Measurements from ENCODE around the gene RBM34.
"Not testable (repeated sequence)": the region's sequence is repeated elsewhere in the genome, so short reads cannot be mapped to it uniquely, and the experiment has no call there.

Gene RBM34

DNA sequence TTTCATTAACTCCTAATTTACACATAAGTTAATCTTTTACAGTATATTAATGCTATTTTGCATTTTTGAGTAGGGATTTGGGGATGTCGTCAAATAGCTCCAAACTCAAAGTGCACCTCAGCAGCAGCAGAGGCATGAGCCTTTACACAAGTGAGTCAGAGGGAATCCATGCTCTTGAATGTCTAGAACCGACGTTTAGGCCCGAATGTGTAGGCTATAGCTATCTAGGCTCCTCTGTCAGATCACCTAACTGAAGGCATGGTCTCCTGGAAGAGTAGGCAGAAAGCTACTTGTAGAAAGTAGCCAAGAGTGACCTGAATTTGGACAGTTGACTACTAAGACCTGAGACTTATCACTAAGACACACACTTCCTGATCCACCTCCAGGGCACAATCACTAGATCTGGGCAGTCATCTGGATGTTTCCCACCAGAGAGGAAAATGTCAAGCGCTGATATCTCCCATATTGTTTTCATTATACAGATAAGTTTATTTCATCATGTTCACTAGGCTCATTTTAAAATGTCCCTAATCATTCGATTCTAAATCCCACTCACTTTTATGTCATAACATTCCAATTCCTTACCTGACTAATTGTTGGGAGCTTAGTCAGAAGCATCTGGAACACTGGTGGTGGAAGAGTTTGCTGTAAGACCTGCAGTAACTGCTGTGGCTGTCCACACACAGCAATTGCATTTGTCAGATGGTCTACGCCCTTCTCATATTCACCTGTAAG lies 47.7 kb downstream of the RBM34 start:
- DNase-seq (ENCODE audit: low read depth, low spot score) = no peak

- no peak for DNase-seq (ENCODE audit: low read depth, low spot score)
Observed at GRCh38 chr1:235112297-235113182, 48.5 kb downstream of the RBM34 start.

- no peak for DNase-seq (ENCODE audit: low read depth, low spot score)
Observed at GRCh38 chr1:235111107-235111506, 49.9 kb downstream of the RBM34 start.

DNA sequence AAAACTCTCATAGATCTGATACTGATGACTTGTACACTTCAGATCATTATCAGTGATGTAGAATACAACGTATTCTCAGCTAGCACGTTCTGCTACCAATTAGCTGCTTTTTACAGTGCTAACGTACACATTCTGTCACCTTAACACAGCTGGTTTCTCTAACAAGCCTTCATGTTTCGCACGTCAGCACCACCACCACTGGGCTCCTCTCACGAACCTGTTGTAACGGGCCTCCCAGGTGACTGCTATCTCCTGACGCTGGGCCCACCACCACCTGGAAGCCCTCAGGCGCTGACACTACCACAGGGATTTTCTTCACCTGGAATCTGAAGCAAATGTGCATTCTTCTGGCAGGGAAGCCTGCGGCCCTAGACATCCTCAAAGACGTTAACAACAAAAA lies 52.2 kb downstream of the RBM34 start:
- DNase-seq (ENCODE audit: low read depth, low spot score) = no peak

GRCh38 chr1:235108185-235108593 lies 52.9 kb downstream of the RBM34 start:
- no peak for DNase-seq (ENCODE audit: low read depth, low spot score)

- no peak for DNase-seq (ENCODE audit: low read depth, low spot score)
Observed at GRCh38 chr1:235107368-235108184, 53.5 kb downstream of the RBM34 start.

- no peak for DNase-seq (ENCODE audit: low read depth, low spot score)
Observed at GRCh38 chr1:235106457-235106856, 54.6 kb downstream of the RBM34 start.

- DNase-seq (ENCODE audit: low read depth, low spot score) = no peak
Observed at GRCh38 chr1:235105051-235106043, 55.7 kb downstream of the RBM34 start.

- no peak for DNase-seq (ENCODE audit: low read depth, low spot score)
Observed at GRCh38 chr1:235102993-235103411, 58.0 kb downstream of the RBM34 start.

DNA sequence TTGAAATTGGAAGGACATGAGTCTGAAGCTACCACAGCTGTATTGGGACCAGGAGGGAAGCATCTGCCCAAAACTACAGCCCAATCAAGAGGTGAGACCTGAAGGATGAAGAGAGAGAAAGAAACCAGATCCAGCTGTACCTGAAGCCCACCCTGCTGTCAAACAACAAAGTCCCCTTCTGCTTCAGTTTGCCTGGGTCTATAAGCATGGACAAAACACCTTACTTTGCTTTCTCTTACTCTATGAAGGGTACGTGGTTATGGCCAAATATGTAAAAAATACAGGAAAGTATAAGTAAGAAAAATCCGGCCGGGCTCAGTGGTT lies 58.8 kb downstream of the RBM34 start:
- no peak for DNase-seq (ENCODE audit: low read depth, low spot score)

DNA sequence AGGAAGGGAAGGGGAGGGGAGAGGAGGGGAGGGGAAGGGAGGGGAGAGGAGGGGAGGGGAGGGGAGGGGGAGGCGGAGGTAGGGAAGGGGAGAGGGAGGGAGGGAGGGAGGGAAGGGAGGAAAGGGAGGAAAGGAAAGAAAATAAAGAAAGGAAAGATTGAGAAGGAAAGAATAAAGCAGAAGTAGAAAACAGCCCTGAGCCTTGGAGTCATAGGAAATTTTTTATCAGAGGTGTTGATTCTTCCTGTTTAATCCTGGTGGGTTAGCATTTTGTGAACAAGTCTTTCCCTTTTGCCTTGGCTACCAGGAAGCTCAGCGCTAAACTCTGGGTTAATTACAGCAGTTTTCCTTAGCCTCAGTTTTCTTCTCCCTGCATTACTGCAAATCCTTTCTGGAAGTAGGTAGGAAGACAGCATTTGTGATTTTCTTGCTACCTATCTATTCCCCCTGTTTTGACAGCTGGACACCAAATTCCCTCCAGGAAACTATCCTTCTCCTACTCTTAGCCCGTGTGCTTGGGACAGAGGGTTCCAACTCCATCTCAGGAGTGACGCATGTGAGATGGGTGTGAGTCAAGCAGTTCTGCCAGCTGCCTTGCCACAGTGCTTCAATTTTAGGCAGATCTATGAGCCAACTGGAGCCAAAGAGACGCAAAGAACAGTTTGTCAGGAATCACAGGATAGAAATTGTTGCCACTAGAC lies 59.3 kb downstream of the RBM34 start:
- DNase-seq (ENCODE audit: low read depth, low spot score) = no peak

- DNase-seq (ENCODE audit: low read depth, low spot score) = no peak
Observed at GRCh38 chr1:235100194-235100772, 60.8 kb downstream of the RBM34 start.

DNA sequence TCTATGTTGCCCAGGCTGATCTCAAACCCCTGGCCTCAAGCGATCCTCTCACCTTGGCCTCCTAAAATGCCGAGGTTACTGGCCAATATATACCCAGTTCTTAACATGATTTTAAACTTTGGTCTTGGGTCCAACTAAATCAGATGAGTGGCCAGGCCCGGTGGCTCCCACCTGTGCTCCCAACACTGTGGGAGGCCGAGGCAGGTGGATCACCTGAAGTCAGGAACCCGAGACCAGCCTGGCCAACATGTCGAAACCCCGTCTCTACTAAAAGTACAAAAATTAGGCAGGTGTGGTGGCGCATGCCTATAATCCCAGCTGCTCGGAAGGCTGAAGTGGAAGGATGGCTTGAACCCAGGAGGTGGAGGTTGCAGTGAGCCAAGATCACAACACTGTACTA lies 62.1 kb downstream of the RBM34 start:
- DNase-seq (ENCODE audit: low read depth, low spot score) = no peak

DNA sequence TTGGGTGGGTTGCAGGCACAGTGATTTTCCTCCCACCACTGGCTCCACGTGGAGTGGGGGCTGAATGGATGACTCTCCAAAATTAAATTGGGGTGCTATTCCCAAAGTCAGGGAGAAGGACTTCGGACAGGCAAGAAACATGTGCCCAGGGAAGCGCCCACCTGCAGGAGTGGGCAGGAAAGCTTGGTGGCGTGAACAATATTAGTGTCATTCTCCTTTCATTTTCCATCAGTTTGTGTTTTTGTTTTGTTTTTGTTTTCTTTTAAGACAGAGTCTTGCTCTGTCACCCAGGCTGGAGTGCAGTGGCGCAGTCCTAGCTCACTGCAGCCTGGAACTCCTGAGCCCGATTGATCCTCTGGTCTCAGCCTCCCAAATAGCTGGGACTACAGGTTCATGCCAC lies 62.5 kb downstream of the RBM34 start:
- no peak for DNase-seq (ENCODE audit: low read depth, low spot score)

DNA sequence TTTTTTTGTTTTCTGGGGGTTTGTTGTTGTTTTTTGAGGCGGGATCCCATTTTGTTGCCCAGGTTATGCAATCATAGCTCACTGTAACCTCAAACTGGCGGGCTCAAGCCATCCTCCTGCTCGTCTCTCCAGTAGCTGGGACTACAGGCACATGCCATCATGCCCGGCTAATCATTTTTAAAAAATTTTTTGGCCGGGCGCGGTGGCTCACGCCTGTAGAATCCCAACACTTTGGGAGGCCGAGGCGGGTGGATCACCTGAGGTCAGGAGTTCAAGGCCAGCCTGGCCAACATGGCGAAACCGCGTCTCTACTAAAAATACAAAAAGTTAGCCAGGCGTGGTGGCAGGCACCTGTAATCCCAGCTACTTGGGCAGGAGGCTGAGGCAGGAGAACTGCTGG lies 63.5 kb downstream of the RBM34 start:
- not testable (repeated sequence) for DNase-seq (ENCODE audit: low read depth, low spot score)

DNA sequence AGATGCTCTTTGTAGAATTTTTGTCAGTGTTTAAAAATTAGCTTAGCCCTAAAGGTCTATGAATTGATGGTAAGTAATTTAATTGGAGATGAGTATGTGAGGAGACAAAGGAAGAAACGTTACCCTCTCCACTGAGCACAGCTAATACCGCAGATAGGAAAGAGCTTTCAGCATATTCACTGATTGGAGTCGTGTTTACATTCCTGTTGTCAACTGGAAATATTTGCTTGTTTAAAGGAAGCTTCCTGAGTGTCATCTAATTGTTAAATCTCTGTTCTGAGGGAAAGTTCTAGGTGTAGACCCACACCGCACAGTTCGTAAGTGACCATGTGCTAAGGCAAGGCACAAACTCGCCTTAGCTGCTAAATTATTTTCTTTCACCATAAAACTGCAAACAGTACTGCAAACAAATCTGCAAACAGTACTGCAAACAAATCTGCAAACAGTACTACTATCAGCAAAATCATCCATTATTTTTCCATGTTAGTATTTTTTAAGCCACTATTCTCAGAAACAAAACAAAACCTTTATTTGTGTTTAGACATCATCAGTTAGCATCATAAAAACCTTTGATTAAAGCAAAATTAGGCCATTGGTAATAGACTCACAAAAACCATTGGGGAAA lies 65.0 kb downstream of the RBM34 start:
- no peak for DNase-seq (ENCODE audit: low read depth, low spot score)

DNA sequence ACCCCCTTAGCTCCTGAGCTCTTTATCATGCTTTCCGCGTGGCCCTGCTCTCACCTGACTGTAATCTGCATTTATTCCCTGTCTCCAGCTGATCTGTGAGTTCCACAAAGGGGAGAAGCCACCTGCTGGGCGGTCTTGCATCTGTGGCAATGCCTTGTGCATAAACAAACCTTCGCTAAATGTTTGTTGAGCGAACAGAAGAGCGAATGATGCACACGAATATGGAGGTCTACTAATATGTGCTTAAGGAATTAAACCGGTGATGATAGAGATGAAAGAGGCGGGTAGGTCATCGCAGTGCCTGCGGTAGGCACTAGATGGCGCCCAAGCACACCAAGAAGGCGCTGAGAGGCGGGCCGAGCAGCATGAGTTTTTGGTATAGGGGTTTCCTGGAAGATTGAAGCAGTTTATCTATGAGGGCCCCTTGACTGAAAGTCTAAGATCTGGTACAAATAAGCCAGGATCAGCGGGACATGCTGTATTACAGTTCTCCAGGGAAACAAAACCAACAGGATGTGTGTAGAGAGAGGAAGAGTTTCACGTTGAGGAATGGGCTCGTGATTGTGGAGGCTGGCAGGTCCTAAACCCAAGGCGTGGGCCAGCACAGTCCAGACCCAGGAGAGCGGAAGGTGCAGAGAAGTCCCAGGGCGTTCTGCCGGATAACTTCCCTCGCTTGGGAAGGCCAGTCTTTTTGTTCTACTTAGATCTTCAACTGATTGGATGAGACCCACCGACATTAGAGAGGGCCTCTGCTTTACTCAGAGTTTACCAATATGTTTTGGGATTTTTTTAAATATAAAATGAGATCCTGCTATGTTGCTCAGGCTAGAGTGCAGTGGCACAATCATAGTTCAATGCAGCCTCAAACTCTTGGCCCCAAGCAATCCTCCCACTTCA lies 67.1 kb downstream of the RBM34 start:
- no peak for DNase-seq (ENCODE audit: low read depth, low spot score)

GRCh38 chr1:235093013-235093695 lies 67.9 kb downstream of the RBM34 start:
- DNase-seq (ENCODE audit: low read depth, low spot score) = no peak

Measured in brain pericyte (primary cell).